A673 (cell line): Measurements from ENCODE around the gene FOSL1. TPM values are rescaled to one million over a fixed set of nuclear protein-coding genes. Genes with fewer than 3 reads are reported as not detected.
"Not testable (repeated sequence)": the region's sequence is repeated elsewhere in the genome, so short reads cannot be mapped to it uniquely, and the experiment has no call there.

Experiments used
- BruUV-seq: library from RNA; stranded (reverse); fragments of 400-500 nt; replicated peaks from 2 replicates; lab custom pipeline; 2021; lab: Mats Ljungman, UMichigan
- CTCF ChIA-PET: fragments of 300-600 bp; sonication (Branson Sonifier 250); formaldehyde crosslinking; loops from one replicate; lab custom pipeline; 2022; ENCODE audit warnings: antibody characterized with exemption; lab: Charles Lee
- POLR2A ChIA-PET: fragments of 300-600 bp; sonication (Branson Sonifier 250); formaldehyde crosslinking; loops from one replicate; lab custom pipeline; 2022; ENCODE audit warnings: antibody characterized with exemption; ENCODE audit not compliant: low non-redundant PET; lab: Charles Lee
- DNase-seq: peaks from one replicate; pipeline ENCODE4 v3.0.0-alpha.2; 2015; ENCODE audit warnings: low spot score
- H3K27ac ChIP-seq: fragments of 200-600 bp; sonication (generic); 2 replicates; pipeline ENCODE4 v1.5.1; 2016; ENCODE audit warnings: mixed run types, low read depth, mild to moderate bottlenecking, mixed read lengths, antibody characterized with exemption, low read length; ENCODE audit not compliant: poor library complexity, severe bottlenecking
- H3K27me3 ChIP-seq: fragments of 200-600 bp; sonication (generic); replicated peaks from 2 replicates; pipeline ENCODE4 v1.6.1; 2017; ENCODE audit warnings: mixed run types, low read depth, mild to moderate bottlenecking, mixed read lengths, antibody characterized with exemption, low read length; ENCODE audit not compliant: insufficient read depth, poor library complexity
- H3K36me3 ChIP-seq: fragments of 200-600 bp; sonication (generic); 2 replicates; pipeline ENCODE4 v1.6.1; 2016; ENCODE audit warnings: mixed run types, mild to moderate bottlenecking, mixed read lengths, antibody characterized with exemption, low read length; ENCODE audit not compliant: insufficient read depth, poor library complexity, severe bottlenecking
- H3K4me1 ChIP-seq: fragments of 200-600 bp; sonication (generic); 2 replicates; pipeline ENCODE4 v1.6.1; 2017; ENCODE audit warnings: mixed run types, mild to moderate bottlenecking, mixed read lengths, antibody characterized with exemption, low read length; ENCODE audit not compliant: insufficient read depth, poor library complexity, severe bottlenecking
- H3K4me3 ChIP-seq: fragments of 200-600 bp; sonication (generic); 2 replicates; pipeline ENCODE4 v1.5.1; 2016; ENCODE audit warnings: low read depth, mixed run types, mild to moderate bottlenecking, mixed read lengths, low read length; ENCODE audit not compliant: poor library complexity, severe bottlenecking
- H3K9me3 ChIP-seq: fragments of 200-600 bp; sonication (generic); 2 replicates; pipeline ENCODE4 v1.6.1; 2016; ENCODE audit warnings: mixed run types, low read depth, mild to moderate bottlenecking, mixed read lengths, antibody characterized with exemption, low read length; ENCODE audit not compliant: poor library complexity, severe bottlenecking
- EZH2 ChIP-seq: fragments of 200-600 bp; sonication (generic); IDR thresholded peaks from 2 replicates; pipeline ENCODE4 v1.6.1; 2017; ENCODE audit warnings: borderline replicate concordance, low read depth, mild to moderate bottlenecking, mixed read lengths, antibody characterized with exemption, low read length; ENCODE audit not compliant: poor library complexity, severe bottlenecking
- intact Hi-C: fragments of 100-400 bp; cut with micrococcal nuclease; formaldehyde crosslinking; loops from one replicate; pipeline ENCODE4 v1.10.0; 2022; ENCODE audit not compliant: unreplicated experiment
- total RNA-seq: library from RNA; stranded (reverse); gene quantifications from 2 replicates; pipeline ENCODE4 v1.2.3, GENCODE V29; 2021
- TF ChIP-seq, protein P1 (sequence below): fragments of 300-800, 200-600 bp; sonication (generic); conservative IDR thresholded peaks from 2 replicates; pipeline ENCODE4 v1.5.1; 2017; ENCODE audit warnings: low read depth, mild to moderate bottlenecking, antibody characterized with exemption, low read length, moderate library complexity, mixed read lengths

FOSL1 gene
- total RNA-seq, 1 experiment from 2014 or later = 29.0 TPM

DNA sequence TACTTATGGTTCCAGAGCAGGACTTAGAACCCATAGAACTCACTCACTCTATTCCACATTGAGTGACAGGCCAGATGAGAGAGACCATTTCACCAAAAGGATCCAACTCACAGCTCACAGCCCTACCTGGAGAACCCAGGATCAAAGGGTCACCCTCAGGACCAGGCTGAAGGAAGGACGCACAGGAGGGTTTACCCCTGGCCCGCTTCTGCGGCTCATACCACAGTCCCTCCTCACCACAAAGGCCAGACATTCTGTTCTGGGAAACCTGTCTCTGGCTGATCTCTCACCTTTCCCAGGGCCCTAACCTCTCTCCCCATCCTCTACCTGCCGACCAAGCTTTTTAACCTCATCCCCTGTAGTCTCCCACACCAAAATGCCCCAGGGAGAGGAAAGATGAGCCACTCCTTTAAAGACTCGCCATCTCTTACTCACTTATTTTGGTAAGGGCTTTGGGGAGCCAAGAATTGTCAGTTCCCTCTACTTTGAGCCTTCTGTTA is 4.7 kb downstream of the FOSL1 start:
- no peak overlapping the region for H3K27ac ChIP-seq
- H3K36me3 ChIP-seq = no peaks in the 10 kb centered on the region
- peaks cover 30% of the 10 kb centered on the region for H3K4me1 ChIP-seq
- no TSS peak for BruUV-seq
- intact Hi-C loops = no loop called here
- TF ChIP-seq, protein P1, sequence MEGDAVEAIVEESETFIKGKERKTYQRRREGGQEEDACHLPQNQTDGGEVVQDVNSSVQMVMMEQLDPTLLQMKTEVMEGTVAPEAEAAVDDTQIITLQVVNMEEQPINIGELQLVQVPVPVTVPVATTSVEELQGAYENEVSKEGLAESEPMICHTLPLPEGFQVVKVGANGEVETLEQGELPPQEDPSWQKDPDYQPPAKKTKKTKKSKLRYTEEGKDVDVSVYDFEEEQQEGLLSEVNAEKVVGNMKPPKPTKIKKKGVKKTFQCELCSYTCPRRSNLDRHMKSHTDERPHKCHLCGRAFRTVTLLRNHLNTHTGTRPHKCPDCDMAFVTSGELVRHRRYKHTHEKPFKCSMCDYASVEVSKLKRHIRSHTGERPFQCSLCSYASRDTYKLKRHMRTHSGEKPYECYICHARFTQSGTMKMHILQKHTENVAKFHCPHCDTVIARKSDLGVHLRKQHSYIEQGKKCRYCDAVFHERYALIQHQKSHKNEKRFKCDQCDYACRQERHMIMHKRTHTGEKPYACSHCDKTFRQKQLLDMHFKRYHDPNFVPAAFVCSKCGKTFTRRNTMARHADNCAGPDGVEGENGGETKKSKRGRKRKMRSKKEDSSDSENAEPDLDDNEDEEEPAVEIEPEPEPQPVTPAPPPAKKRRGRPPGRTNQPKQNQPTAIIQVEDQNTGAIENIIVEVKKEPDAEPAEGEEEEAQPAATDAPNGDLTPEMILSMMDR = no peak
- no peak for TF ChIP-seq EZH2
- no peak overlapping the region for H3K4me3 ChIP-seq
- ChIA-PET POLR2A (no interaction called here), CTCF (no interaction called here)
- DNase-seq = no peak
- H3K27me3 ChIP-seq = no peaks in the 10 kb centered on the region
- no peaks in the 10 kb centered on the region for H3K9me3 ChIP-seq

DNA sequence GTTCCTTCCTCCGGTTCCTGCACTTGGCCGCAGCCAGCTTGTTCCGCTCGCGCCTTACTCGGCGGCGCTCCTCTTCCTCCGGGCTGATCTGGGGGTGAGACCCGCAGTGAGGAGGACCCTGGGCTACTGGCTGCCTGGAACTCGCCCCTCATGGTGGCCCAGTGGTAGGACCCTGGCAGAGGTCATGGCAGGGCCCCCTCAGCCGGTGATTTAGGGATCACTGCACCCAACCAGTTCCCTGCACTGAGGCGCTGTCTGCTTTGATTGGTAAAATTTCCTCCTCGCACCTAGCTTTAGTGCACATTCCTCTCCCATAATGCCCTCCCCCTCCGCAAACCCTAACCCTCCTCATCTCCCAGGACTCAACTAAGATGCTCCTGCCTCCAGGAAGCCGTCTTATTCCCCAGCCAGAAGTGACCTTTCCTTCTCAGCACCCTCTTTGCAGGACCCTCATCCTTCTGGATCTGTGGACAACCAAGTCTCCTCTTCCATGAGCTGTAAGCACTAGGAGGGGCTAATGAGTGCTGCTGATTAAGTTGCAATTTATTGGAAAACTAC is 6.1 kb downstream of the FOSL1 start:
- Histone ChIP-seq H3K36me3 (no peaks in the 10 kb centered on the region), H3K4me1 (peaks cover 39% of the 10 kb centered on the region), H3K4me3 (no peak overlapping the region), H3K27me3 (no peaks in the 10 kb centered on the region), H3K27ac (no peak overlapping the region), H3K9me3 (no peaks in the 10 kb centered on the region)
- no peak for TF ChIP-seq EZH2
- TF ChIP-seq, protein P1 = no peak
- ChIA-PET CTCF (no interaction called here), POLR2A (no interaction called here)
- intact Hi-C loops = no loop called here
- BruUV-seq = no TSS peak
- no peak for DNase-seq

DNA sequence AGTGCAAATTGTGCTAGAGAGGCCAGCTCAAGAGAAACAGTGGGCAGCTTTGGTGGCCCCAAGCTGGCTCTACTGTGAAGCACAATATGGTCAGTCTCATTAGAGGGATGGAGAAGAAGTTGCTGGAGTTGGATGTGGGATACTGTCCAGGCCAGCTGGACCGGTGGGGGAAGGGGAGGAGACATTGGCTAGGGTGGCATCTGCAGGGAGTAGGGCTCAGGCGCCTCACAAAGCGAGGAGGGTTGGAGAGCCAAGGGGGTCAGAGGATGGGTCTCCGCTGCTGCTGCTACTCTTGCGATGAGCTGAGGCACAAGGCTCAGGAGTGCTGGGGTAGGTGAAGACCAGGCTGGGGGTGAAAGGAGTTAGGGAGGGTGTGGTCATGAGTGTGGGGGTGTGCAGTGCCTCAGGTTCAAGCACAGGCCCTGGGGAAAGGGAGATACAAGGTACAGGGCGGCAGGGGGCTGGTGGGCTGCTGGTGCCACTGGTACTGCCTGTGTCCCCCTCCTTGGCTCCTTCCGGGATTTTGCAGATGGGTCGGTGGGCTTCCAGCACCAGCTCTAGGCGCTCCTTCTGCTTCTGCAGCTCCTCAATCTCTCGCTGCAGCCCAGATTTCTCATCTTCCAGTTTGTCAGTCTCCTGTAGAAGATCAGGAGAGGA is 7.4 kb downstream of the FOSL1 start:
- Histone ChIP-seq H3K4me1 (peaks cover 38% of the 10 kb centered on the region), H3K9me3 (no peaks in the 10 kb centered on the region), H3K27ac (peak overlapping the region; percentile 88), H3K36me3 (no peaks in the 10 kb centered on the region), H3K4me3 (peak overlapping the region; percentile 87), H3K27me3 (no peaks in the 10 kb centered on the region)
- TF ChIP-seq, protein P1 = no peak
- TF ChIP-seq EZH2 = no peak
- intact Hi-C loops = no loop called here
- POLR2A ChIA-PET = interaction anchor here (0.6 to 0.7 kb wide), 3 partner anchors 14 to 229 kb away, joined by 3 to 21 read pairs (median 3); no protein-coding TSS in a partner anchor
- no peak for DNase-seq
- BruUV-seq = no TSS peak
- CTCF ChIA-PET = interaction anchor here (1.1 kb wide), 1 partner anchor 33 kb away, joined by 3 read pairs; no protein-coding TSS in a partner anchor

DNA sequence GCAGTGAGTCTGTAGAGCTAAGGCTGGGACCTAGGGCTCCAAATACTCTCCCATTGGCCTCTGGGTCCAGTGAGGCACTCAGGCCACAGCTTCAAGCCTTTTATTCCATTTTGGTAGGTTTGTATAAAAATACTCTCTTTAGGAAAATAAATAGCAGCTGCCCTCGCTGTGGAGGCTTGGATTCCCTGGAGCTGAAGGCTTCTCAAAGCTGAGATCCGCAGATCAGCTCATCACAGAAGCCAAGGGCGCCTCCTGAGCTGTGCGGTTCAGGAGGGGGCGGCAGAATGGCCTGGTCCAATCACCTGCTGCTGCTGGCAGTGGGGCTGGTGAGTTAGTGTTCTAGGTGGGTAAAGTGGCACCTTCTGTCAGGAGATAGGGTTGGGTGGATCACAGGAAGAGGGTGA is 8.0 kb downstream of the FOSL1 start:
- DNase-seq, BruUV-seq, H3K9me3 ChIP-seq, H3K27me3 ChIP-seq, H3K36me3 ChIP-seq, intact Hi-C loops: not testable (repeated sequence)
- Histone ChIP-seq H3K4me3 (peak overlapping the region; percentile 87), H3K27ac (peak overlapping the region; percentile 88), H3K4me1 (peaks cover 44% of the 10 kb centered on the region)
- ChIA-PET POLR2A (interaction anchor here (0.7 kb wide), 1 partner anchor 229 kb away, joined by 3 read pairs; no protein-coding TSS in a partner anchor), CTCF (interaction anchor here (1.1 kb wide), 1 partner anchor 32 kb away, joined by 3 read pairs; no protein-coding TSS in a partner anchor)
